Pancreas (tissue), 10 donors: ENCODE data around the gene C11orf97. TPM values are rescaled to one million over a fixed set of nuclear protein-coding genes. Genes with fewer than 3 reads are reported as not detected.

Experiments
- ATAC-seq, 4 donors: fragments of 200-7000 bp; cut with Tn5 transposase; one replicate each; pipeline versions ENCODE4 v1.8.0 to v1.9.1; 2020; ENCODE audit warnings: mild to moderate bottlenecking in 4 of 4, moderate library complexity in 4 of 4
- DNase-seq, 6 donors: peaks; one replicate each; pipeline ENCODE4 v3.0.0-alpha.2; 2020
- FAIRE-seq: peaks from 2 replicates; lab custom pipeline; 2012; peaks lifted over from hg19 to GRCh38; lab: Jason Lieb, UNC
- H3K27ac ChIP-seq, 4 donors: fragments of 200-600 bp; sonication (generic); 1 replicate in 3 of 4; 2 replicates in 1 of 4; pipeline versions ENCODE4 v1.5.0 to v1.8.0; 2020
- H3K27me3 ChIP-seq, 4 donors: fragments of 200-600 bp; one replicate each; pipeline ENCODE4 v1.8.0; 2021
- H3K36me3 ChIP-seq, 3 donors: fragments of 200-600 bp; sonication (generic) in 1 of 3; one replicate each; pipeline versions ENCODE4 v1.5.0 to v1.8.0; 2020 to 2021
- H3K4me1 ChIP-seq, 3 donors: fragments of 200-600 bp; one replicate each; pipeline ENCODE4 v1.8.0; 2021
- H3K4me3 ChIP-seq, 4 donors: fragments of 200-600 bp; sonication (generic) in 2 of 4; one replicate each; pipeline versions ENCODE4 v1.5.0 to v1.8.0; 2020 to 2021
- H3K9me3 ChIP-seq, 4 donors: fragments of 200-600 bp; one replicate each; pipeline ENCODE4 v1.8.0; 2021
- CTCF ChIP-seq, 4 donors: fragments of 200-600 bp; sonication (generic) in 3 of 4; IDR thresholded peaks; one replicate each; pipeline versions ENCODE4 v1.5.0 to v1.8.0; 2021; ENCODE audit warnings: antibody characterized with exemption in 4 of 4
- WGBS, 2 donors: extraction: QIAGEN DNeasy Blood & Tissue Kit; methylation state at CpG; one replicate each; pipeline ENCODE4 v1.1.7; 2013; 5-methylcytosine and 5-hydroxymethylcytosine counted together
- intact Hi-C, 3 donors: fragments of 100-400 bp; cut with DNase I; formaldehyde crosslinking; loops; one replicate each; pipeline versions ENCODE4 v1.11.1 to v1.14.2; 2022
- polyA plus RNA-seq, 2 donors: library from polyadenylated mRNA; stranded (reverse); fragments of 200-250 nt; gene quantifications; one replicate each; pipeline ENCODE4 v1.2.3, GENCODE V29; 2013
- total RNA-seq, 6 donors: library from RNA; stranded (reverse); fragmentation: NEBNext Ultra II Directional in 4 of 6; extraction: Animal tissue kit (Norgen Biotek cat#: 25700) in 4 of 6; gene quantifications; one replicate each; pipeline versions ENCODE4 v1.2.1 to v1.2.4, GENCODE V29; 2021 to 2023
- donor health status: healthy with polysubstance abuse.
- donor health status: DM: no; HTN: no; CAD: no; lungs with moderate emphysema.
- donor health status: DM: no; HTN: no; CAD: no.
- donor health status: control.
- donor health status: control.
- donor health status: Bipolar disorder and iron deficiency.
- donor health status: DM: yes; HTN: yes; CAD: no.
- donor health status: DM: no; HTN: no; CAD: no.
- donor health status: DM: no; HTN: no; CAD: no.
- donor health status: DM: yes; HTN: yes; CAD: no.

Gene C11orf97
- total and polyA plus RNA-seq, 8 donors: not detected

GRCh38 chr11:94545264-94546161 lies 33.3 kb downstream of the C11orf97 start:
- Histone ChIP-seq H3K27ac (peak overlapping the region; percentile 95 to 98 (median 98)), H3K4me1 (peaks cover 6 to 38% (median 23%) of the 10 kb centered on the region in 3 donors), H3K4me3 (peak overlapping the region; percentile 56 to 80 (median 77)), H3K9me3 (no peaks in the 10 kb centered on the region), H3K27me3 (no peaks in the 10 kb centered on the region), H3K36me3 (no peaks in the 10 kb centered on the region)
- peak; percentile 4 to 25 (median 16) for ATAC-seq
- no peak for FAIRE-seq
- peak in 4 of 6 donors; percentile 53 to 84 (median 66) for DNase-seq
- TF ChIP-seq CTCF (IDR thresholded peaks at IDR 0.05): no peak
- intact Hi-C loops: no loop called here
- 18 to 22% methylated on average over 54 of the region's 54 CpGs for WGBS, 2 donors

GRCh38 chr11:94546162-94546470 lies 33.9 kb downstream of the C11orf97 start:
- no peaks in the 10 kb centered on the region for H3K36me3 ChIP-seq
- H3K4me3 ChIP-seq: peak overlapping the region; percentile 56 to 80 (median 77)
- intact Hi-C loops: no loop called here
- no peaks in the 10 kb centered on the region for H3K27me3 ChIP-seq
- H3K4me1 ChIP-seq: peaks cover 6 to 38% (median 23%) of the 10 kb centered on the region in 3 donors
- no peak for DNase-seq
- no peaks in the 10 kb centered on the region for H3K9me3 ChIP-seq
- H3K27ac ChIP-seq: peak overlapping the region in 2 of 4 donors; percentile 95 to 98
- ATAC-seq: no peak
- TF ChIP-seq CTCF (IDR thresholded peaks at IDR 0.05): no peak
- no peak for FAIRE-seq
- 22 to 25% methylated on average over 2 of the region's 2 CpGs for WGBS, 2 donors

DNA sequence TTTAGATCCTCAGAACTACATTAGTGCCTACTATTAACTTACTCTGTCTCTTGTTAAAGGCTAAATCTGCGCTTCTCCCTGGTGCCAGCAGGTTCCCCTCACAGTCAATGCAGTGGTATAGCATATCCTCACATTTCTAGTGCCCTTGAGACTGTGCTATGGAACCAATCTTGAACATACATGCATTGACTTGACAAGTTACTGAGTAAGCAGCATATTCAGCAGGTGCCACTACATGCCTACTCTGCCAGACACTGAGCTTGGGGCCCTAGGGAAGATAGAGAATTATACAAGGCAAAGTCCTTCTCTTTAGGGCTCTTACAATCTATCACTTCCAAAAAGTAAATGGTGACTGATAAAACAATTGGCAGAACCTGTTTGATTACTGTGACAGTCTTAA lies 34.6 kb downstream of the C11orf97 start:
- WGBS, 2 donors: 20 to 30% methylated on average over 1 of the region's 1 CpG
- peak overlapping the region; percentile 56 to 80 (median 77) for H3K4me3 ChIP-seq
- intact Hi-C loops: no loop called here
- DNase-seq (peak in 1 of 6 donors; percentile 13), ATAC-seq (peak in 1 of 4 donors; percentile 4), FAIRE-seq (no peak)
- no peak for TF ChIP-seq CTCF (IDR thresholded peaks at IDR 0.05)
- no peaks in the 10 kb centered on the region for H3K27me3 ChIP-seq
- H3K36me3 ChIP-seq: no peaks in the 10 kb centered on the region
- H3K9me3 ChIP-seq: no peaks in the 10 kb centered on the region
- peaks cover 6 to 38% (median 23%) of the 10 kb centered on the region in 3 donors for H3K4me1 ChIP-seq
- peak overlapping the region in 2 of 4 donors; percentile 95 to 98 for H3K27ac ChIP-seq

DNA sequence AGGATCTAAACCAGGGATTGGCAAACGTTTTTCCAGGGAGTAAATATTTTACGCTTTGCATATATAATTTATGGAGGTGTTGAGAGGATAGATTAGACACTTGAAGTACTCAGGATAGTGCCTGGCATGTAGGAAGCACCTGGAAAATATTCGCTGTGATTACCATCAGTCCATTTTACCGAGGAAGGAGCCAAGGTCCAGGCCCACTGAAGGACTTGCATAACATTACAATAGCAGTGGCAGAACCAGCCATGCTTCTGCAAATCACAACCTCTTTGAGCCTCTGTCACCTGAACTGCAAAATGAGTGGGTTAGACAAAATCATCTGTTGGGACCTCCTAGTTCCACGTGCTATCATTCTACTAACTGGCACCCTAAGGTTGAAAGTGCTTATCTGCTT lies 36.9 kb downstream of the C11orf97 start:
- Histone ChIP-seq H3K27me3 (no peaks in the 10 kb centered on the region), H3K36me3 (no peaks in the 10 kb centered on the region), H3K4me1 (peaks cover 6 to 32% (median 17%) of the 10 kb centered on the region in 3 donors), H3K4me3 (peak overlapping the region in 1 of 4 donors; percentile 1), H3K27ac (no peak overlapping the region), H3K9me3 (no peaks in the 10 kb centered on the region)
- no peak for TF ChIP-seq CTCF (IDR thresholded peaks at IDR 0.05)
- 33 to 44% methylated on average over 5 of the region's 5 CpGs for WGBS, 2 donors
- no peak for ATAC-seq
- no peak for FAIRE-seq
- no peak for DNase-seq
- intact Hi-C loops: no loop called here

GRCh38 chr11:94550513-94550912 lies 38.3 kb downstream of the C11orf97 start:
- intact Hi-C loops: no loop called here
- Histone ChIP-seq H3K36me3 (no peaks in the 10 kb centered on the region), H3K9me3 (no peaks in the 10 kb centered on the region), H3K27ac (peak overlapping the region in 1 of 4 donors; percentile 19), H3K27me3 (no peaks in the 10 kb centered on the region), H3K4me1 (peaks cover 6 to 32% (median 17%) of the 10 kb centered on the region in 3 donors), H3K4me3 (no peak overlapping the region)
- no peak for TF ChIP-seq CTCF (IDR thresholded peaks at IDR 0.05)
- no peak for FAIRE-seq
- DNase-seq: no peak
- 46 to 47% methylated on average over 4 of the region's 4 CpGs for WGBS, 2 donors
- no peak for ATAC-seq
